ENCODE results near the gene P4HB.
A peak's percentile ranks its signal among the peaks of the same experiment; 100 is the strongest.

P4HB gene

DNA sequence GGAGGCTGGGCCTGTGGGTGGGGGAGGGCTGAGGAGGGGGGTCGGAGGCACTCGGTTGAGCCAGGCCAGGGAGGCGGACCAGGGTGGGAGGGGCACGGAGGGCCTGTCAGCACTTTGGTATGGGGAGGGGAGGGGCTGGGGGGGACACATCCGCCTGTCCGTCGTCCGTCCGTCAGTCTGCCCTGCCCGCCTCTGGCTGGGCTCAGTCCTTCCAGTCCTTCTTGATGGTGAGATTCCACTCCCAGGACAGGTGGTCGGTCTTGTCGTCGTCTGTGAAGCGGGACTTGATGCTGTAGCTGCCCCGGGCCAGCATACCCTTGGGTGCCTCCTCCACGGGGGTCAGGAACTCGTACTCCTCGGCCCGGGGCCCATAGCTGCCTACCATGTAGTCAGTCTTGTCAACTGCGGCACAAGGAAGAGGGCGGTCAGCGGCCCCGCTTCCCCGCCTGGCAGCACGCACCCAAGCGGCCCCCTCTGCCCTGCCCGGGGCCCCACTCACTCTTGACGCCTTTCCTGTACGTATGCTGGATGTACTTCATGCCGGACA is 8.4 kb upstream of the P4HB start:
- no peak for DNase-seq (ENCODE audit: low read depth)

DNA sequence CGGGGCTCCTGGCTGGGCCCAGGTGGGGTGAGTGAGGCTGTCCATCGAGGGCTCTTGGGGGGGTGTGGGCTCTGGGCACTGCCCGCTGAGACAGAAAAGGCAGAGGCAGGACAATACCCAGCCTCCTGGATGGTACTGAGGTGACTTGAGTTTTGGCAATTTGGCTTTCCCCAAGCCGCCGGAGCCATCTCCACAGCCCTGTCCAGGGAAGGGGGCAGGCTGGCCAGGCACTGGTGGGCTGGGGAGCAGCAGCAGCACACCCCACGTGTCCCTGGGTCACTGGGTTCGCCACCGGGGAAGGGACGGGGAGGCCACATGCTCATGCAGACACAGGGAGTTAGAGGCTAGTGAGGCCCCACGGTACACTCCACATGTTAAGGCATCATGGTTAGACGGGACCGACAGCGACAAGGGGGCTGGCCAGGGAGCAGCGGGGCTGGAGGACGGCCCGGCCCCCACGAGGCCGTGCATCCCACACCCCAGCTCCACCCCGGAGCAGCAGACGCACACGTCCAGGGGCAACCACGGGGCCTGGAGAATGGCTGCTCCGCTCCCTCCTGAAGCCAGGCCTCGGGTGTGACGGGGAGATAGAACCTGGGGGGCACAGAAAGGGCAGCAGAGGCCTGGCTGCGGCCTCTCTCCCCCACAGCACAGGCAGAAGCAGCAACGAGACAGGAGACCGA is 7.8 kb upstream of the P4HB start:
- DNase-seq (ENCODE audit: low read depth), result no peak

DNA sequence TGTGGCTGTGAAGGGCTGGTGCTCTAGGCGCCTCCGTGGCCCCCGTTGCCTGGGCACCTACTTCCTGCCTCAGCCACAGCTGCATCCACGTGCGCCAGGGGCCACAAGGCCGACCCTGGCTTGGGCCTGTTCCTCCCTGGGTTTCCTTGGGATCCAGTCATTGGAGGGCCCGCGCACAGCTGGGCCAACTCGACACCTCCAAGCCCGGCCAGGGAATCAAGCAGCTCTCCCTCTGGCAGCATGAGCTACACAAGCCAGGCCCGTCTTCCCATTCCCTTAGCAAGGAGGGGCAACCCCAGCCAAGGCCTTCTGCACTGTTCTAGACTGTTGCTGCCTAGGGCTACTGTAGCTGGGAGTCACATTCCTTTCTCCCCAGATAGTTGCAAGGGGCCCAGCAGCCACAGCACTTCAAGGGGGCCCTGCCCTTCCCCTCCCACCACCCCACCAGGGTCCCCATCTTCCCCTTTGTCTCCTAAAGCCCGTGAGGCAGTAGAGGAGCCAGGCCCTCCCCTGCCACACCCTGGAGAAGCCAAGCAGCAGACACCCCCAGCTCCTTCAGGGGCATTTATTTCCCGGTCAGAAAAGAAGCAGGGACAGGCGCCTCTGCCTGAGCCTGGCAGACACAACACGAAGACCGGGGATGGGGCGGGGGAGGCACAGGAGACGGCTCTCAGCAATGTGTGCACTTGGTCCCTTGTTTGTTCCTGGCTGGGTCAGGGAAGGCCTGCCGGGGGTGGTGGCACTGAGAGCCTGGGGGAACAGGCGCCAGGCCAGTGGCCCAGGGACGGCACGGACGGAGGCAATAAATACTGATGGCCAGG is 7.0 kb upstream of the P4HB start:
- DNase-seq (ENCODE audit: low read depth), result no peak

DNA sequence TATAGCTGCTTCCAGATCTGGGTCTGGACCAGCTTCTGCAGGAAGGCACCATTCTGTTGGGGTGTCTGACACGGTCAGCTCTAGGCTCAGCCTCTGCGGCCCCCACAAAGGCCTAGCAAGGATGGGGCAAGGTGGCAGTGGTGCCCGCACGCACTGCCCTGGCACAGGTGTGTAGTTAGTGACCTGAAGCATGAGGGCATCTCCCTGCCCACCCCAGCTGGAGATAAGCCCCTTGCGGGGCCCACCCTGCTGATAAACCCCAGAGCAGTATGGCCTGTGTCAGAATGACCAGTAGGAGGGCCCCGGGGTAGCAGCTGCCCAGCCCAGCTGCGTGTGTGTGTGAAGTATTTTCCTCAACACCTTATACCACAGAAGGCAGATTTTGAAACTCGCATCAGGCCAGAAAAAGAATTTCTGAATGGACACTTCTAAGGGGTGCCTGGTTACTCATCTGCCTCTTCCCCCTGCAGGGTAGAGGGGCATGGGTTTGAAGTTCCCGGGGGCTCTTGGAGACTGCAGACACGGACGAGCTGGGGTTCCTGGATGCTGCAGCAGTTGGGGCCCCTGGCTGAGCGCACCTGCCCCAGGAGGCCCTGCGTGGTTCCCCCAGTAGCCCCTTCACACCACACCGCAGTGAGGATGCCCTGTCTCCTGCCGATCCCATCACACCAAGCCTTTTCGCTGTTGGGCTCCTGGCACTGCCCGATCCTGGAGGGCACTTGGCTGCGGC is 6.3 kb upstream of the P4HB start:
- DNase-seq (ENCODE audit: low read depth), result no peak

DNA sequence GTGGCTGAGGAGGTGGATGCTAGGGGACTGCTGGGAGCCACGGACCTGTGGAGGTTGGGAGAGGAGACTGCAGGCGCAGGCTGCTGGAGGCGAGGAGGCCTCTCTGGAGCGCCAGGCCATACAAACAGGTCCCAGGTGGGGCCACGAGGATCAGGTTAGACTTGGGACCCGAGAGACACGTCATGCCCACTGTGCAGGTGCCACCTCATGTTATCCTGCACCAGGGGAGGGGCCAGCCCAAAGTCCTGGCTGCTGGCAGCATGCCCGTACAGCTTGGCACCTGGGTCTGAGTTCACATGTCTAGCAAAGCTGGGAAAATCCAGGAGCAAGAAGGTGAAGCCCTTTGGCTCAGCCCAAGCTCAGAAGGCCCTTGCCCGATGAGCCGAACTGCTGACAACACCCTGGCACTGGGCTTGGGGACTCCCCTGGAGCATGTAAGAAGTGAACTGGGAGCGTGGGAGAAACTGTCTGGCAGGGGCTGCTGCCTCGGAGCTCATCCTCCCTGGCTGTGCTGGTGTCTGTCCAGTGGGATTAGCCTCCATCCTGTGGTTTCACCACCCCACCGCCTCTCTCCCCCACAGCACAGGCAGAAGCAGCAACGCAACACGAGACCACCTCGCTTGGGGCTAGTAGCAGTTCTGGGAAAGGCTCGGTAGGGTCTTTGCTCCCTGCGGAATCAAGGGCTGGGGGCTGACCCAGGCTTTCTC is 5.6 kb upstream of the P4HB start:
- no peak for DNase-seq (ENCODE audit: low read depth)

DNA sequence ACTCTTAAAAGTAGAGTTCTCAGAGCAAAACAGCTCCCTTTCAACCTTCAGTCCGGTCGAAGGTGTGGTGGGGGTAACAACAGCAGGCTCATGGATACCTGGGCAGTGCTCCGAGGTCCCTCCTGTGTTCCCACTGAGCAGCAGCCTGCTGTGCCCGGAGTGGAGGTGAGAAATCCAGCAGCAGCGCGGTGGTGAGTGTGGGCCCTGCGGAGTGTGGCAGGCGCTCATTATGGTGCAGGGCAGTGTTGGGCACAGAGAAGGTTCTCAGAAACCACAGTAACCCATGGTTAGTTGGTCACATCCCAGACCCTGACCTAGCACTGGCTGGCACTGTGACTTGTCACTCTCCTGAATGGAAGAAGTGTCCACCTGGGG is 5.0 kb upstream of the P4HB start:
- no peak for DNase-seq (ENCODE audit: low read depth)

DNA sequence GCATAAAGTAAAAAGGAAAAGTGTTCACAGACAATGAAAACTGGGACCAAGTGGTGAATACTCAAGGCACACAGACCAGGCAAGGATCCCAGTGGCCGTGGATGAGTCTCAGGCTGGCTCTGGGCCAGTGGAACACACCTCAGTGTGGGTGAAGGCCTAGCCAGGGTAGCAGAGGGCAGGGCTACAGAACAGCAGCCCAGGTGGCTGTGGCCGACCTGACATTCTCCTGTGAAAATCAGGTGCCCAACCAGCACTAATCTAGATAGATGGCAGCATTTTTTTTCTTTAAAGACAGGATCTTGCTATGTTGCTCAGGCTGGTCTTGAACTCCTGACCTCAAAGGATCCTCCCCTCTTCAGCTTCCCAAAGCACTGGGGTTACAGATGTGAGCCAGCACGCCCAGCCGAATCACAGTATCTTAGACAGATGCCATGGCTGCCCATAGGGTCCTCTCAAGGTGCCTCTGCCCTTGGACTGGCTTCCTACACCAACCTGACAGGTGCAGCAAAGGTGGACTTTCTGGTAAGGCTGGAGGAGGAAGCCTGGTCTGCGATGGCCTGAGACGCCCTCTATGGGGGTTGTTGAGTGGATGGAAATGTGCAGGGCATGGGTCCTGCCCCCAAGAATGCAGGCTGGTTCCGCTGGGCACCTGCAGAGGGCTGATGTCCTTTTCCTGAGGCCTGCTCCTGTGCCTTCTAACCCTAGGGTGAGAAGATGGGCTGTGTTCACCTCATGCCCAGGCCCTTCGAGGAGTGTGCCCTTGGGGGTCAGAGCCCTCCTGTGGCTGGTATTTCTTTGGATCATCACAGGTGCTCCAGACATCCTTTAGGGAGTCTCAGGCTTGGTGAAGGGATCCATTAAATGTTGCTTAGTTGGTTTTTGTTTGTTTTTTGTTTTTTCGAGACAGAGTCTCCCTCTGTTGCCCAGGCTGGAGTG is 3.8 kb upstream of the P4HB start:
- DNase-seq (ENCODE audit: low read depth), result no peak

DNA sequence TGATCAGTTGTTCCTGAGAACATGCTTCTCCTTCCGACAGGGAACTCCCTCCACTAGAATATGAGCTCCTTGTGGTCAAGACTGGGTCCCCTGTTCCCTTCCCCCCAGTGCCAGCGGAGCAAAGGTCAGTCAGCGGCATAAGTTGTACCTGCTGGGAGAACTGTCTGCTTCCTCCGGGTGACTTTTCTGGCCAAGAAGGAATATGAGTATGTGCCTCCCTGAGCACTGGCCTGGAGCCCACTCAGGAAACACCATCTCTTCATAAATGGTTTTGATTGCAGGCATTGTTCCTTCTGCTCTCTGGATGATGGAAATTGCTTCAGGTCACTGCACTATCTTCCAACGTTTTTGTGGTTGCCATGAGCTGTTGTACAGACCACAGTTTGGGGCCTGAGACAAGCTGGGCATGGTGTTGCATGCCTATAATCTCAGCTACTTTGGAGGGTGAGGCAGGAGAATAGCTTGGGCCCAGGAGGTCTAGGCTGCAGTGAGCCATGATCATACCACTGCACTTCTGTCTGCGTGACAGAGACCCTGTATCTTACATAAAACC is 2.9 kb upstream of the P4HB start:
- DNase-seq (ENCODE audit: low read depth), result no peak

DNA sequence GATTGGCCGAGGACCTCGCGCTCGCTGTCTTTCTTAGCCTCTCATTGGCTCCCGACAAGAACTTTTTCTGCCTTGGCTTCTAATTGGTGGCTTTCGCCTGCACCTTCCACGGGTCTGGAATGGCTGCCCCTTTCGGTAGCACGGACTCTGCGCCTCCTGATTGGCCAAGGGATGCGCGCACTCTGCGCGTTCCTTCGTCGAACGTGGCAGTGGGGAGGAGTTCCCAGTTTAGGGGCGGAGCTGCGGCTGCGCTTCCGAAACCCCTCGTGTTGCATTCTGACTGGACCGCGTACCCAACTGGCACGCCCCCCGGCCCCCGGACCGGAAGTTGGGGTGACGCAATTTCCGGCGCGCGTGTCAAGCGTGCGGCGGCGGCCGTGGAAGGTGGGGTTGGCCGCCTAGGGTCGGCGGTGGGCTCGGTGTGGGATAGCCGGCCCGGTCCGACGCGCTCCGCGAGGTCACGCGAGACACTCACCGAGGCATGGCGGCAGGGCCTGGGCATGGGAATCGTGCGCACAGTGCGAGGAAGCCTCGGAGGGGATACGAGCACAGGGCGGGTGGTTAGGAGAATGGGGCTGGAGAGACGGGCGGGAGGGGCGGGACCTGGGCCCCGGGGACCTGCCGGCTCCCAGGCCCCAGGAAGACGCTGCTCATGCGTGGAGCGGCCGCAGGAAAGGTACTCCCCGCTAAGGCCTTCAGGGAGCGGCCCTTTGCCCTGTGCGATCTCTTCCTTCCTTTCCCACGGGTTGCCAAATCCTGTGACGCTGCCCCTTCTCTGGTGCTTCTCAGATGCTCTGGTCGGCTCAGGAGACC is 627 bp upstream of the P4HB start:
- peak; percentile 99 for DNase-seq (ENCODE audit: low read depth)

DNA sequence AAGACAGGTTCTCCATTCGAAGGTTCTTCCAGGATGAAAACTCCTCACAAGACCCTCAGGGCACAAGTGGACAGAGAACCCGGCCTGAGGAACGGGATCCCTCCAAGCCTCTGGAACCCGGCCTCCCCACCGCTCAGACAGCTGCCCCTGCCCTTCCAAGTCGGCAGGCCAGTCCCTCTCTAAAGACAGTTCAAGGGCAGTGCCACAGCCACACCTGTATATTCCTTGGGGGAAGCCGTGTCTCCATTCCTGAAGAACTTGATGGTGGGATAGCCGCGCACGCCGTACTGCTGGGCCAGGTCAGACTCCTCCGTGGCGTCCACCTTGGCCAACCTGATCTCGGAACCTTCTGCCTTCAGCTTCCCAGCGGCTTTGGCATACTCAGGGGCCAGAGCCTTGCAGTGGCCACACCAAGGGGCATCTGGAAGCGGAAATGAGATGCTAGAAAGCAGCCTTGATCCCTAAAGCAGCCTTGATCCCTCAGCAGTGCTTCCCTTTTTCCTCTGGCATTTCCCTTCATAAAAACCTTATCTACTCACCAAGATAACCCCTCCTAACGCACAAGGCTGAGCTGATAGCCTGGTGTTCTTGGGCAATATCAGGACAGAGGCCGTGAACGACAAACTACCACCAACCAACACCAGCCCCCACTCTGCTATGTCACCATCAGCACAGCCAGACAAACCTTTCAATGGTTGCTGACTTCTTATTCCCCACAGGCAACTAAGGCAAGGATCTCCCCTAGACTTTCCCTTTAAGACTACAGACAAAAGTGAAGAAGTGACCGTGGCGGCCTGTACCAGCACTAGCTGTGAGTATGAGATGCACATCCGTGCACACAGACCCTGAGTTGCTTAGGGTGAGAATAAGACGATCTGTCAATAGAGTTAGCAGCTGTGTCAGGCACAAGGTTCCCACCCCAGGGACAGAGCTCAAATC is 1.1 kb downstream of the P4HB start:
- no peak for DNase-seq (ENCODE audit: low read depth)

DNA sequence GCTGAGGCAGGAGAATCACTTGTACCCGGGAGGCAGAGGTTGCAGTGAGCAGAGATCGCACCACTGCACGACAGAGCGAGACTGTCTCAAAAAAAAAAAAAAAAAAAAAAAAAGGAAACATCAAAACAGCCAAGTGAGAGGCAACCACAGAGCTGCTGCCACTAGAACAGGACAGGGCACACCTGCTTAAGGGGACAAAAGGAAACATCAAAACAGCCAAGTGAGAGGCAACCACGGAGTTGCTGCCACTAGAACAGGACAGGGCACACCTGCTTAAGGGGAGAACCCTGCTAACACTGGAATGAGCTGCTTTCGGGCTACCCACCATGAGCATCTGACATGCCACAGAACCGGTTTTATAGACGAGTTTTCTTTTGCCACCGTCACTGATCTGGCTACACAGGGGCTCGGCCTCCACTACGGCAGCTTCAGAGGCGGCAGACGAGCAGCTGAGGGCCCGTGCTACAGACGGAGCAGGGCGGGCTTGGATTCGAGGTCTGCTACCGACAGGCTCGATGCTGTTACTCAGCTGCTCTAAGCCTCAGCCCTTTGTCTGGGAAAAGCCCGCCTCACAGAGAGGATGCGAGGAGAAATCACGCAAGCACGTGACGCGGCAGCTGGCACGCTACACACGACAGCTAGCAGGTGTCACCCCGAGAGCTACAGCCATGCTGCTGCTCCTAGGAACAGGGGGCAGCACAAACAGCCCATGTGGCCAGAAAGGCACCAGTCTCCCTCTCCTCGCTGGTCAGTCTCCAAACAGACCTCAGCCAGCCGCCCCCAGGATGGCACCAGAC is 2.0 kb downstream of the P4HB start:
- DNase-seq (ENCODE audit: low read depth), result no peak

DNA sequence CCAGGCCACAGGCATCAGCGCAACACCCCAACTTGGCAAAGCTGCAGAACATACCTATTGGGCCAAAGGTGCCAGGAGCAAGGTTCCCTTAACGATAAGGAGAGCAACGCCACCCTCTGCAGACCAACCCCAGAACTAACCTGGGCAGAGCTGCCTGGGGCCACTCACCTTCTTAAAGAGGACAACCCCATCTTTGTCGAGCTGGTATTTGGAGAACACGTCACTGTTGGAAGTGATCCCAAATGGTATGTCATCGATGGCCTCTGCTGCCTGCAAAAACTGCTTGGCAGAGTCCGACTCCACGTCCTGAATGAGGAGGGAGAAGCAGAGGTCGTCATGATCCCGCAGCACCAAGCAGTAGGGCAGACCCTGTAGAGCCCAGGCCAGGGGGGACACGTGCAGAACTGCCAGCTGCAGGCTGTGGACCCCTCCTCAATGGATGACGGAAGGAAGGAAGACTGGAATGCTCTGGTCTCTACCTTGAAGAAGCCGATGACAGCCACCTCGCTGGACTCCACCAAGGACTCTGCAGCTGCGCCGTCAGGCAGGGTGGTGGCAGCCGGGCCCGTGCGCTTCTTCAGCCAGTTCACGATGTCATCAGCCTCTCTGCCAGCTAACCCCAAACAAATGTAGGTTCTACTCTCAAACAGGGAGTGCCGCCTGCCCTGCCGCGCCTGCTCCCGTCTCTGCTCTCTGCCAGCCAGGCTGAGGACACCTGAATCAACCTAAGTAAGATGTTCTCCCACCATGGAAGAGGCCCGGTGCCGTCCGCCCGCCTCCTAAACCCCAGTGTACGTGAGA is 5.2 kb downstream of the P4HB start:
- DNase-seq (ENCODE audit: low read depth), result no peak

DNA sequence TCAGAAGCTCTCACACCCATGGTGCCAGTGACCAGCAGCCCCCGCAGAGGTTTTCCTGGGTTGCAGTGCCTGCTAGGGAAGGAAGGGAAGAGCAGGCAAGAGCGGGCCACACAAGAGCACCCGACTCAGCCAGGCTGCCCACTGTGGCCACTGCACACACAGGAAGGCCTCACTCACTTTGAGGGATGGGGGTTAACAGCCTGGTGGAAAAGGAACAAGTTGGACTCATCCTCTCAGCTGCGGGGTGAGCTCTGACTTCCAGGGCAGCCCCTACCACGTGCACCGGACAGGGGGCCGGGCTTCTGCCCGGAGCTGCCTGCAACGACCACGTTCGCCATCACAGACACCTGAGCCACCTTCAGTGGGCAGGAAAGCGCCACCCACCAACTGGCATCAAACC is 8.1 kb downstream of the P4HB start:
- no peak for DNase-seq (ENCODE audit: low read depth)

DNA sequence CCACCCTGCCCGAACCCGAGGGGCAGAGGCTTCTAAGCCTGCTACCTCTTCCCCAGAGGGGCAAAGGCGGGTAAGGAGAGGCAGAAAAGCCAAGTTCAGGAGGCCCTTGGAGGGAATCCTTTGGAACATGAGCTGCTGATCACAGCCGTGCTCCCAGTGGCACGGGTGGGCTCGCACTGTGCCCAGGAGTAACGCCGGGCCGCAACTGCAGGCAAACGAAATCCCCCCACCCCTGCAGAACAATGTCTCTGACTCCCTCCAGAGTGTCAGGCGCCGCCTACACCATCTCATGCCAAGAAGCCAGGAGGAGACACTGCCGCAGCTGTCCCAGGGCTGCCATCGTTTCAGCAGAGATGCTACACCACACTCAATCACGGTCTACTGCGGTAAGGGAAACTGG is 8.9 kb downstream of the P4HB start:
- DNase-seq (ENCODE audit: low read depth), result no peak

DNA sequence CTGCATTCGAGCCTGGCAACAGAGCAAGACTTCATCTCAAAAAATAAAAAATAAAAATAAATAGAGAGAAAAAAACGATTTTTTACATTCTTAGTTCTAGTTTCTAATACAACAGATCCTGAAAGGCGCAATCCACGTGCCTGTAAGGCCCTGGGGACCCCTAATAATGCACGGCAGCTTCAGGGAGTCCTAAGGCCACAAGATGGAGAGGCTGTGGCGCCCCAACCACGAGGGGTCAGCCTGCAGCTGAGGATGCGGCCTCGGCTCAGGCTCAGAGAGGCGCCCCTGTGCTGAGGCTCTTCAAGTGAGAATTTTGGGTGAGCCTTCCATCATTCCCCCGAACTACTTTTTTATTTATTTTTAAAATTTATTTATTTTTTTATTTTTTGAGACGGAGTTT is 10.9 kb downstream of the P4HB start:
- no peak for DNase-seq (ENCODE audit: low read depth)

DNA sequence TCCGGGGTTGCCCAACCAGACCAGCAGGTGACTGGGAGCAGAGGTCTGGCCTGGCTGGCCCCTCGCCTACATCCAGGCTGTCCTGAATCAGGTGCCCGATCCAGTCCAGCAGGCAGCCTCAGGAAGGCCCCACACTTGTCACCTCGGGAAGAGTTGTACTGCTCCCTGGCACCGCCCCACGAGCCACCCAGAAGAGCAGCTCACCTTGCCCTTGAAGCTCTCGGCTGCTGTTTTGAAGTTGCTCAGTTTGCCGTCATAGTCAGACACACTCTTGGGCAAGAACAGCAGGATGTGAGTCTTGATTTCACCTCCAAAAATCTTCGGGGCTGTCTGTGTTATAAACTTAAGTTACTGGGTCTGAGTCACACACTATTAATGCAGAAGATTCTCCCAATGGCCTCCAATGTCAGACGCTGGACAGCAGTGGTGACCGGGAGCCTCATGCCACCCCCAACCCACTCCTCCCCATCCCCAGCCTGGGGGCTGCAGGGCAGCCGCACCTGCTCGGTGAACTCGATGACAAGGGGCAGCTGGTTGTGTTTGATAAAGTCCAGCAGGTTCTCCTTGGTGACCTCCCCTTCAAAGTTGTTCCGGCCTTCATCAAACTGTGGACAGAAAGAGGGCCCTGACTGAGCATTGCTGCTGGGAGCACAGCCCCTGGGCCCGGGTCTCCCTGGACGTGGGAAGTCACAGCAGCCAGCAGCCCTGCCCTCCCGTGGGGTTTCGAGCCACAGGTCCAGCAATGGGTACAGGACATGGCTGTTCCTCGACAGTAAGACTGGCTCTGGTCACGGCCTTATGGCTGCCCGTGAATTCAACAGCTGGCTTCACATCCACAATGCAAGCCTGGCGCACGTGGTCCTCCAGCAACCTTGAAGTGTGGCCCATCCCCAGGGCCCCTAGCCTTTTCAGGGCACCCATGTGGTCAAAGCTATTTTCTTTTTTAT is 13.3 kb downstream of the P4HB start:
- DNase-seq (ENCODE audit: low read depth), result no peak
